ENCODE data around the gene HOXC10. TPM values are rescaled to one million over a fixed set of nuclear protein-coding genes. Genes with fewer than 3 reads are reported as not detected.

Gene HOXC10
- total RNA-seq, 1 experiment from 2014 or later = not detected

DNA sequence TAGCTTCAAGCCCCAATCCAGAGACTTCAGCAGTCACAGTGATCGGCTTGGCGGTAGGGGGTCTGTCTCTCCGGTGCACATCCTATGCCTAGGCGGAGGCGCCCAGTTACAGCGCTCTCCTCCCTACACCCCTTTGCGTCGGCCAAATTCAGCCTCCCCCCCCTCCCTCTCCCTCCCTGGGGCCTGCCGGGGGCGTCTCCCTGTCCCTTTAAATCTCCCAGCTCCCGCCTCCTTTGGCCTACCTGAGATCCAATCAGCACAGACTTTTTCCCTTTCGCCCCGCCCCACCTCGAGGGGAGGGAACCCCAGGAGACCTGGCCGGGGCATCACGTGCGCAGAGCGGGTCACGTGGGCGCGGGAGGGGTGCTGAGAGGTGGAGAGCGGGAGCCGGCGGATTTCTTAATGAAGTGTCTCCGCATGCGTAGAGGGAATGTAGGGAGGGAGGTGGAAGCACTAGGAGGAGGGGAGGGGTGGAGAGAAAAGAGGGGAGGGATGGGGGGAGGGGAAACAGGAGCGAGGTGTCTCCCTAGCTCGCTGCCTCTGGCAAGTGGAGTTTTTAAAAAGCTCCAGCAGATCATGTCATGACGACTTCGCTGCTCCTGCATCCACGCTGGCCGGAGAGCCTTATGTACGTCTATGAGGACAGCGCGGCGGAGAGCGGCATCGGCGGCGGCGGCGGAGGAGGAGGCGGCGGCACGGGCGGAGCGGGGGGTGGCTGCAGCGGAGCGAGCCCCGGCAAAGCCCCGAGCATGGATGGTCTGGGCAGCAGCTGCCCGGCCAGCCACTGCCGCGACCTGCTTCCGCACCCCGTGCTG, 46.4 kb upstream of the HOXC10 start, which contains the start of gene HOXC13:
Gene HOXC13, plus strand, starts transcription at position 506 of the 815 bp plus-strand sequence. Its CDS starts 76 bp downstream, at position 582.
- ChIA-PET CTCF (interaction anchor here (0.7 to 2.7 kb wide), 7 partner anchors 23 to 236 kb away, joined by 3 to 7 read pairs (median 5); partner anchors contain the start of gene HOXC5), POLR2A (interaction anchor here (0.6 to 1.4 kb wide), 4 partner anchors 13 to 244 kb away, joined by 3 to 4 read pairs (median 4); no protein-coding TSS in a partner anchor)
- TF ChIP-seq, protein P1, sequence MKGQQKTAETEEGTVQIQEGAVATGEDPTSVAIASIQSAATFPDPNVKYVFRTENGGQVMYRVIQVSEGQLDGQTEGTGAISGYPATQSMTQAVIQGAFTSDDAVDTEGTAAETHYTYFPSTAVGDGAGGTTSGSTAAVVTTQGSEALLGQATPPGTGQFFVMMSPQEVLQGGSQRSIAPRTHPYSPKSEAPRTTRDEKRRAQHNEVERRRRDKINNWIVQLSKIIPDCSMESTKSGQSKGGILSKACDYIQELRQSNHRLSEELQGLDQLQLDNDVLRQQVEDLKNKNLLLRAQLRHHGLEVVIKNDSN (CRISPR knock-in tag; IDR thresholded peaks at IDR 0.05) = peak; percentile 99
- TF ChIP-seq ZNF219 (CRISPR knock-in tag; IDR thresholded peaks at IDR 0.05; ENCODE audit: borderline replicate concordance) (no peak), MYBL2 (CRISPR knock-in tag; IDR thresholded peaks at IDR 0.05) (no peak), SP1 (CRISPR knock-in tag; conservative IDR thresholded peaks at IDR 0.05) (peak; percentile 62), NFYB (CRISPR knock-in tag; conservative IDR thresholded peaks at IDR 0.05; ENCODE audit: low read depth) (0 out of 2 replicates have a peak, but pooled peaks have one; percentile 27)
- TF ChIP-seq, protein P2, sequence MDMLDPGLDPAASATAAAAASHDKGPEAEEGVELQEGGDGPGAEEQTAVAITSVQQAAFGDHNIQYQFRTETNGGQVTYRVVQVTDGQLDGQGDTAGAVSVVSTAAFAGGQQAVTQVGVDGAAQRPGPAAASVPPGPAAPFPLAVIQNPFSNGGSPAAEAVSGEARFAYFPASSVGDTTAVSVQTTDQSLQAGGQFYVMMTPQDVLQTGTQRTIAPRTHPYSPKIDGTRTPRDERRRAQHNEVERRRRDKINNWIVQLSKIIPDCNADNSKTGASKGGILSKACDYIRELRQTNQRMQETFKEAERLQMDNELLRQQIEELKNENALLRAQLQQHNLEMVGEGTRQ (CRISPR knock-in tag; IDR thresholded peaks at IDR 0.05) = peak; percentile 98
- TF ChIP-seq, protein P3, sequence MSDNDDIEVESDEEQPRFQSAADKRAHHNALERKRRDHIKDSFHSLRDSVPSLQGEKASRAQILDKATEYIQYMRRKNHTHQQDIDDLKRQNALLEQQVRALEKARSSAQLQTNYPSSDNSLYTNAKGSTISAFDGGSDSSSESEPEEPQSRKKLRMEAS (CRISPR knock-in tag; IDR thresholded peaks at IDR 0.05) = peak; percentile 61; the same call in 1 of the 2 replicates
- Mint-ChIP-seq H3K27ac (no peak within 1 kb of the TSS), H3K4me3 (peak within 1 kb of the TSS; percentile 53), H3K9me3 (no peaks in the 10 kb centered on the region), H3K4me1 (peaks cover 21% of the 10 kb centered on the region), H3K36me3 (no peaks in the 10 kb centered on the region), H3K27me3 (ENCODE audit: low read depth) (peaks cover 99% of the 10 kb centered on the region)
- DNase-seq (ENCODE audit: low spot score) (peak; percentile 99), ATAC-seq (peak; percentile 85)

DNA sequence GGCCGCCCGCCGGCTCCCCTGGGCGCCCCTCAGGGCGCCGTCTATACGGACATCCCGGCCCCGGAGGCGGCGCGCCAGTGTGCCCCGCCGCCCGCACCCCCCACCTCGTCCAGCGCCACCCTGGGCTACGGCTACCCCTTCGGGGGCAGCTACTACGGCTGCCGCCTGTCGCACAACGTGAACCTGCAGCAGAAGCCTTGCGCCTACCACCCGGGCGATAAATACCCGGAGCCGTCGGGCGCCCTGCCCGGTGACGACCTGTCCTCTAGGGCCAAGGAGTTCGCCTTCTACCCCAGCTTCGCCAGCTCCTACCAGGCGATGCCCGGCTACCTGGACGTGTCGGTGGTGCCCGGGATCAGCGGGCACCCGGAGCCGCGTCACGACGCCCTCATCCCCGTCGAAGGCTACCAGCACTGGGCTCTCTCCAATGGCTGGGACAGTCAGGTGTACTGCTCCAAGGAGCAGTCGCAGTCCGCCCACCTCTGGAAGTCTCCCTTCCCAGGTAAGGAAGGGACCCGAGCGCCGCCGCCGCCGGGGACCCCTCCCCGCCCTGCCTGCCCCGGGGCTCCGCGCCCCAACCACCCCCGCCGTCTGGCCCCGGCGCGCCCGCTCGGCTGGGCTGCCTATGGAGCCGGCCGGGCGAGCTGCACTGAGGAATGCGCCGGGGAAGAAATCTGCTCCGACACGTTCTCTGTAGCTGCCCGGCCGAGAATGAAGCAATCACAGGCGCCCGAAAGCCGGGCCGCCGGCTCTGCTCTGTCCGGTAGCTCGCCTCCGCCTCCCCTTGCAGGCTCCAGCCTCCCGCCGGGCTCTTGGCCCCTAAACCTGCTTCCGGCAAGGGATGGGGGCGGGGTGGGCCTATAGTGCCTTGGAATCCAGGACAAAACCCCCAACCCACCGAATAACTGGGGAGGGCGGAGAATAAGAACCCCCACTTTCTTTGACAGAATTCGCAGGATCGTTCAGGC, 45.5 kb upstream of the HOXC10 start:
- CTCF ChIA-PET = interaction anchor here (0.9 to 2.7 kb wide), 8 partner anchors 12 to 196 kb away, joined by 3 to 10 read pairs (median 5); partner anchors contain the start of gene HOXC10
- Mint-ChIP-seq H3K9me3 (no peaks in the 10 kb centered on the region), H3K27me3 (ENCODE audit: low read depth) (peaks cover 99% of the 10 kb centered on the region), H3K27ac (no peak overlapping the region), H3K4me3 (peak overlapping the region; percentile 53), H3K4me1 (peaks cover 21% of the 10 kb centered on the region), H3K36me3 (no peaks in the 10 kb centered on the region)
- POLR2A ChIA-PET = interaction anchor here (1.4 kb wide), 1 partner anchor 14 kb away, joined by 4 read pairs; no protein-coding TSS in a partner anchor
- DNase-seq (ENCODE audit: low spot score) = peak; percentile 71
- TF ChIP-seq PRRX2 (CRISPR knock-in tag; IDR thresholded peaks at IDR 0.05) (no peak), RELA (CRISPR knock-in tag; IDR thresholded peaks at IDR 0.05; ENCODE audit: borderline replicate concordance) (no peak), GTF2I (CRISPR knock-in tag; conservative IDR thresholded peaks at IDR 0.05) (no peak), MYBL2 (CRISPR knock-in tag; IDR thresholded peaks at IDR 0.05) (no peak), NFATC4 (CRISPR knock-in tag; IDR thresholded peaks at IDR 0.05) (no peak), FOXP1 (CRISPR knock-in tag; IDR thresholded peaks at IDR 0.05; ENCODE audit: borderline replicate concordance) (no peak), ZNF416 (CRISPR knock-in tag; IDR thresholded peaks at IDR 0.05) (no peak), ZNF423 (CRISPR knock-in tag; IDR thresholded peaks at IDR 0.05) (no peak), JUN (CRISPR knock-in tag; IDR thresholded peaks at IDR 0.05) (no peak), OVOL2 (CRISPR knock-in tag; IDR thresholded peaks at IDR 0.05; ENCODE audit: borderline replicate concordance) (no peak), SP1 (CRISPR knock-in tag; conservative IDR thresholded peaks at IDR 0.05) (no peak), CREB1 (CRISPR knock-in tag; IDR thresholded peaks at IDR 0.05) (no peak)
- TF ChIP-seq, protein P3 (CRISPR knock-in tag; IDR thresholded peaks at IDR 0.05) = no peak
- TF ChIP-seq, protein P2 (CRISPR knock-in tag; IDR thresholded peaks at IDR 0.05) = no peak
- TF ChIP-seq, protein P4, sequence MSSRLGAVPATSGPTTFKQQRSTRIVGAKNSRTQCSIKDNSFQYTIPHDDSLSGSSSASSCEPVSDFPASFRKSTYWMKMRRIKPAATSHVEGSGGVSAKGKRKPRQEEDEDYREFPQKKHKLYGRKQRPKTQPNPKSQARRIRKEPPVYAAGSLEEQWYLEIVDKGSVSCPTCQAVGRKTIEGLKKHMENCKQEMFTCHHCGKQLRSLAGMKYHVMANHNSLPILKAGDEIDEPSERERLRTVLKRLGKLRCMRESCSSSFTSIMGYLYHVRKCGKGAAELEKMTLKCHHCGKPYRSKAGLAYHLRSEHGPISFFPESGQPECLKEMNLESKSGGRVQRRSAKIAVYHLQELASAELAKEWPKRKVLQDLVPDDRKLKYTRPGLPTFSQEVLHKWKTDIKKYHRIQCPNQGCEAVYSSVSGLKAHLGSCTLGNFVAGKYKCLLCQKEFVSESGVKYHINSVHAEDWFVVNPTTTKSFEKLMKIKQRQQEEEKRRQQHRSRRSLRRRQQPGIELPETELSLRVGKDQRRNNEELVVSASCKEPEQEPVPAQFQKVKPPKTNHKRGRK (CRISPR knock-in tag; IDR thresholded peaks at IDR 0.05; ENCODE audit: borderline replicate concordance) = no peak
- TF ChIP-seq, protein P5, sequence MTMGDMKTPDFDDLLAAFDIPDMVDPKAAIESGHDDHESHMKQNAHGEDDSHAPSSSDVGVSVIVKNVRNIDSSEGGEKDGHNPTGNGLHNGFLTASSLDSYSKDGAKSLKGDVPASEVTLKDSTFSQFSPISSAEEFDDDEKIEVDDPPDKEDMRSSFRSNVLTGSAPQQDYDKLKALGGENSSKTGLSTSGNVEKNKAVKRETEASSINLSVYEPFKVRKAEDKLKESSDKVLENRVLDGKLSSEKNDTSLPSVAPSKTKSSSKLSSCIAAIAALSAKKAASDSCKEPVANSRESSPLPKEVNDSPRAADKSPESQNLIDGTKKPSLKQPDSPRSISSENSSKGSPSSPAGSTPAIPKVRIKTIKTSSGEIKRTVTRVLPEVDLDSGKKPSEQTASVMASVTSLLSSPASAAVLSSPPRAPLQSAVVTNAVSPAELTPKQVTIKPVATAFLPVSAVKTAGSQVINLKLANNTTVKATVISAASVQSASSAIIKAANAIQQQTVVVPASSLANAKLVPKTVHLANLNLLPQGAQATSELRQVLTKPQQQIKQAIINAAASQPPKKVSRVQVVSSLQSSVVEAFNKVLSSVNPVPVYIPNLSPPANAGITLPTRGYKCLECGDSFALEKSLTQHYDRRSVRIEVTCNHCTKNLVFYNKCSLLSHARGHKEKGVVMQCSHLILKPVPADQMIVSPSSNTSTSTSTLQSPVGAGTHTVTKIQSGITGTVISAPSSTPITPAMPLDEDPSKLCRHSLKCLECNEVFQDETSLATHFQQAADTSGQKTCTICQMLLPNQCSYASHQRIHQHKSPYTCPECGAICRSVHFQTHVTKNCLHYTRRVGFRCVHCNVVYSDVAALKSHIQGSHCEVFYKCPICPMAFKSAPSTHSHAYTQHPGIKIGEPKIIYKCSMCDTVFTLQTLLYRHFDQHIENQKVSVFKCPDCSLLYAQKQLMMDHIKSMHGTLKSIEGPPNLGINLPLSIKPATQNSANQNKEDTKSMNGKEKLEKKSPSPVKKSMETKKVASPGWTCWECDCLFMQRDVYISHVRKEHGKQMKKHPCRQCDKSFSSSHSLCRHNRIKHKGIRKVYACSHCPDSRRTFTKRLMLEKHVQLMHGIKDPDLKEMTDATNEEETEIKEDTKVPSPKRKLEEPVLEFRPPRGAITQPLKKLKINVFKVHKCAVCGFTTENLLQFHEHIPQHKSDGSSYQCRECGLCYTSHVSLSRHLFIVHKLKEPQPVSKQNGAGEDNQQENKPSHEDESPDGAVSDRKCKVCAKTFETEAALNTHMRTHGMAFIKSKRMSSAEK (CRISPR knock-in tag; IDR thresholded peaks at IDR 0.05; ENCODE audit: borderline replicate concordance) = no peak
- ATAC-seq = peak; percentile 17
